HG02588 (cell line): ENCODE data around the gene FKBP8.

Source experiments
- ATAC-seq: cut with Tn5 transposase; IDR thresholded peaks from one replicate; pipeline ENCODE4 v1.9.1; 2021; ENCODE audit warnings: mild to moderate bottlenecking, moderate library complexity; ENCODE audit not compliant: unreplicated experiment

Gene FKBP8

DNA sequence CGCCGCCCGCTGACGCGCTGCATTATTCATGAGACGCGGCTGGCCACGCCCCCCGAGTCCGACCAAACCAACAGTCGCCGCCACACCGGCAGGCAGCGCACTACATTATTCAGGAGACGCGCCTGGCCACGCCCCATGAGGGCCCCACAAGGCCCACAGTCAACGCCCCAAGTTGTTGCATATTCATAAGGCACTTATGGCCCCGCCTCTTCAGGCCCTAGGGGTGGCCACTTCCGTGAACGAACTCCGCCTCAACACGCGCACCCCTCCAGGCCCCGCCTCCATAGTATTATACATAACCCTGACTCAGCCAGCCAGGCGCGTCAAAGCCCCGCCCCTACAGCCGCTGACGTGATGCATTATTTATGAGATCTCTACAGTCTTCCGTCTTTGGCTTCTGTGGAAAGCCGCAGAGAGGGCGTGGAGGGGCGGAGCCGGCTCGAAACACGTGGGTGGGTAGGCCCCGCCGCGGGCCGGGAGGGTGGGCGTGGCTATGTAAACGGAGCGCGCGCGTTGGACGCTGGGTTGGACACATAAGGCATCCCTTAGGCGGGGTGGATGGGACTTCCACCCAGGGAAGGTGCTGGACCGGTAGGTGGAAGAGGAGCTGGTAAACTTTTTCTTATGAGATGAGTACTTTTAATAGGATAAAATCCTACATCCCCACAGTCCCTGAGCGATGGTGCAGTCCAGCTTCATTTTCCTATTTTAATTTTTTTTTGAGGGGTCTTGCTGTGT lies 21.1 kb downstream of the FKBP8 start:
- peak; percentile 78 for ATAC-seq

DNA sequence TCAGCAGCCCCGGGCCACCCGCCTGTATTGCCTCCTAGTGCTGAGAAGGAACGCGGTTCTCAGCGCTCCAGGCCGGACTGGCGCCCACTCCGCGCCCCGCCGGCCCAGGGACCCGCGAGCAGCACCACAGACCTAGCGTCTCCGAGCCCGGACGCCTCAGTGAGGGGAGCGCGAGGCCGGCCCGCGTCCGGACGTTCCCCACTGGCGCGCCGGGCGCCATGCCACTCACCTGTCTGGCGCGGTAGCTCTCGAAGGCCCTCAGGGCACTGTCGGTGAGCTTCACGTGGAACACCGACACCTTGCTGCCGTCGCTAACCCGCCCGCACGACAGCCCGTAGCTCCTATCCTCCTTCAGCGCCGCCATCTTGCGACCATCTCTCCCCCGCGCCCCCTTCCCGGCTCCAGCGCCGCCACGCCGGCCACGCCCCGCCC lies 21.7 kb downstream of the FKBP8 start, which contains the start of gene ELL:
TSS of gene ELL (minus strand) at position 379 of the 432 bp plus-strand sequence. CDS start at position 364, 15 bp downstream.
- ATAC-seq: peak; percentile 1

DNA sequence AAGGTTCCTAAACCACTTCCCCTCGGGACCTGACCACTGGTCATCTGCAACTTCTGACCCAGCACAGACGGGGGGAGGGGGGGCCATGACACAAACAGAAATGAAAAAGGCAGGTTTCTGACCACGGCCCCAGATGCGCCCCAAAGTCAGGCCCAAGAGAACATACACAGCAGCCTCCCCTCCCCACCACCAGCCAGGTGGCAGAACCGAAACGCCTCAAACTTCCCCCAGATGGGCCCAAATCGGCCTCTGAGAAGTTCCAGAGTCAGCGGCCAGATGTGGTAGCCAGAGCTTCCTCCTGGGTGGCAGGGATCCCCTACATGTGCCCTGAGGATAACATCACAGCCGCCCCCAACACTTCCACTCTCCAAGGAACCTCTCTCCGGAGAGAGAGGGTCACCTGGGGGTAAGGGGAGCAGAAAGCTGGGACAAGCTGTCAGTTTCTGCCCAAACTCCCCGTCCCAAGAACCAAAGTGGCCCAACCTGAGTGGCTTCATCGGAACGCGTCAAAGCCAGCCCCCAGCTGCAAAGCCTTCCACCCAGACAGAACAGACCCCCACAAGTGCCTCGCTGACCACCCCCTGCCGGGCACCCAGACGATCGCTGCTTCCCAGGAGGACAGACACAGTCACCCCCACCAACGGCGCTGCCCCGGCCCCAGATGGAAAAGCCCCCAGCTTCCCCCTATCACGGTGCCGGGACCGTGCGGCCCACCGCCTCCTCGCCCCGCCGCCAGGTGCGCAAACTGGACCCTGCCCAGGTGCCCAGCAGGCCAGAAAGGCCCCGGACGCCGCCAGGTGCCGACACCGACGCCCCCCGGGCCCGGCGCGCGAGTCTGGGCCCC lies 22.3 kb downstream of the FKBP8 start:
- ATAC-seq: no peak

DNA sequence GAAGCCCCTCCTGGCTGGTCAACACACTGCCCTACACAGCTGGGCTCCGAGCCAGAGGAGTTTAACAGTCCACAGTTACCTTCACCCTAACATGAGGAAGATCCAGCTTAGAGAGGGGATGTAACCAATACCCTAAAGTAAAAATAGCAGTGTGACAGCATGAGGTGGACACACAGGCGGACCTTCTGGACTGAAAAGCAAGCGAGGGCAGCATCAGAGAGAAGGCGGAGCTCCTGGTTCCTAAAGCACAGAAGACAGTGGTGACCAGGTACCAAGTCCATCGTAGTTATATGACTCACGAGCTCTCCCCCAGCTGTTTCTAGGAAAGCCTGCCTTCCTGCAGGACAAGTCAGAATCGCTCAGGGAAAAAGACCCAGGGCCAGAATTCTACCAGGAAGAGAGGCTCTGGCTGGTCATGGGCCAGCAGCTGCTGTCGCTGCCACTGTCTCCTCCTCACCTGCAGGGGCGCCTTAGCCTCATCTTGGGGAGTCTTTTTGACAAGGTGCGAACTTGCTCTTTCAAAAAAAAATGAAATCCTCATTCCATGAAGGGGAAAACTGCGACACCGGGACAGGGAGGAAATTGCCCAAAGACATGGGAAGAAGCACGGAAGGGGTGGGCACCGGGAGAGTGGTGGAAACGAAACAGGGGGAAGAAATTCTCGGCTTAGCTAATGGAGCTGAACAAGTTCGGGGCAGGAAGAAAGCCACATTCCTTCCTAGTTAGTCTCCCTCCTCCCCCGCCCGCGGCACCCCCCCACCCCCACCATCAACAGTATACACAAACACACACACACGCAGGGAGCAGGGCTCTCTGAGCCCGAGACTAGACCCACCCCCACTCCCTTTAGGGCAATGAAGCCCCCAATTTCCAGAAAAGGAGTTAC lies 23.2 kb downstream of the FKBP8 start:
- no peak for ATAC-seq

DNA sequence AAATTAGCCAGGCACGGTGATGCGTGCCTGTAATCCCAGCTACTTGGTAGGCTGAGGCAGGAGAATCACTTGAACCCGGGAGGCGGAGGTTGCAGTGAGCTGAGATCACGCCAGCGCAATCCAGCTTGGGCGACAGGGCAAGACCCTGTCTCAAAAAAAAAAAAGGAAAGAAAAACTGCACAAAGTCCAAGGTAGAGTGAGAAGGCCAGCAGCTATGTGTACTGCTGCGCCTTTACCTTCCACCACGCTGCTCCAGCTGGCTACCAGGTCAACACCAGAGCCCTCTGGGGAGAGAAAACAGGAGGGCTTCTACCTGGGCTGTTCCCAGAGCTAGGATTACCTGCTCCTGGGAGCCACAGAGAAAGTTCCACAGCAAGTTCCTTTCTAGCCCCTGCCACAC lies 24.7 kb downstream of the FKBP8 start:
- ATAC-seq: no peak

DNA sequence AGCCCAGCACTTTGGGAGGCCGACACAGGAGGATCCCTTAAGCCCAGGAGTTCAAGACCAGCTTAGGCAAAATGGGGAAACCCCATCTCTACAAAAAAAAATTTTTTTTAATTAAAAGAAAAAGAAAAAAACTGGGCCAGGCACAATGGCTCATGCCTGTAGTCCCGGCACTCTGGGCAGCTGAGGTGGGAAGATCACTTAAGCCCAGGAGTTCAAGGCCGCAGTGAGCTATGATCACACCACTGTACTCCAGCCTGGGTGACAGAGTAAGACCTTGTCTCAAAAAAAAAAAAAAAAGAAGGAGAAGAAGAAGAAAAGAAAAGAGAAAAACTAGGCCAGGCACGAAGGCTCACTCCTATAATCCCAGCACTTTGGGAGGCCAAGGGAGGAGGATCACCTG lies 25.8 kb downstream of the FKBP8 start:
- no peak for ATAC-seq

DNA sequence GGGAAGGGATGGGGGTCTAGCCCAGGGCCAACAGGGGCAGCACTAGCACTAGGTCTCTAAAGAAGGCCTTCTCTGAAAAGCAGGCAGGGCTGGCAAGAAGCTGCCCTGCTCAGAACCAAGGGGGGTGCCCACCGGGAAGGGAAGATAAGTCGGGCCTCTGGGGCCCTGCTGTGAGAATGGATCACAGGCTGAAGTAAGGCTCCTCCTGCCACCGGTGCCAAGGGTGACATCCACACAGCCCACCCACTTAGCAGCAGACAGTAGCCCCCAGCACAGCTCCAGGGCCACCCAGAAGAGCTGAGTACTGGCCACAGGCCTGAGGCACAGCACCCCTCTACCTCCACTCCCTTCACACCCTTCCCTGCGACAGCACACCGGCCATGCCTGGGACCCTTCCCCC lies 27.4 kb downstream of the FKBP8 start:
- ATAC-seq: no peak

DNA sequence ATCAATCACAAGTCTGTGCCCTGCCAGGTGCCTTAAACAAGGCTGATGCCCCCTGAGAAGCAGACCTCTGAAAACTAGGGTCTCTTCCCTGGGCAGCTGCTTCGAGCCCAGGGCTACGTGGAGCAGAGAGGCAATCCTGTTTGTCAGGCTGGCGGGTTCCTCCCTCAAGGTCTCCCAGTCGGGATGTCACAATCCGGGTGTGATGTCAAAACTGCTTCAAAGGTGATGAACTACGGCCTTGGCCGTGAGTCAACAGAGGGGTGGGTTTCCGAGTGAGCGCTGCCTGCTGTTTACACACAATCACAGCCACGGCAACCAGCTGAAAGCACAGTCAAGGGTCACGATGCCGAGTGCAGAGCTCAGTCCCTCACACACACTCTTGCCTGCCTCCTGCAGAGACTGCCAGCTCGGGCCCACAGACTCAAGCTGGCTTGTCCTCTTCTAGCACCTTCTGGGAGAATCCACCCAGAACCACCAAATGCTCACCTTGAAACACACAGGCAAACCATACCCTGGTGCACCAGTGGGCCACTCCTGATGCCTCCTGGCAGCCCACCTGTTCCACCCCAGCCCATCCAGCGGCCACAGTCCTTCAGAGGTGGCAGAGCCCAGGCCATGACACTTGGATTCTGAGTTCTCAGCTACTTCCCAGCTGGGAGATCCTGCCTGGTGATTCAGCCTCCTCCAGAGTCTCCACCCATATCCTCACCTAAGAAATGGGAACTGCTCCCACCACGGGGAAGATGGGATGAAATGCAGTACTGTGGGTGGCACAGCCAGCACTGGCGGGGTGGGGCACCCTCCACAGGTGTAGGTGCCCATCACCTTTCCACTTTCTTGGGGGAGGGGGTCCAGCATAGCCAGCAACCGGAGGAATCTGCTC lies 28.3 kb downstream of the FKBP8 start:
- no peak for ATAC-seq

DNA sequence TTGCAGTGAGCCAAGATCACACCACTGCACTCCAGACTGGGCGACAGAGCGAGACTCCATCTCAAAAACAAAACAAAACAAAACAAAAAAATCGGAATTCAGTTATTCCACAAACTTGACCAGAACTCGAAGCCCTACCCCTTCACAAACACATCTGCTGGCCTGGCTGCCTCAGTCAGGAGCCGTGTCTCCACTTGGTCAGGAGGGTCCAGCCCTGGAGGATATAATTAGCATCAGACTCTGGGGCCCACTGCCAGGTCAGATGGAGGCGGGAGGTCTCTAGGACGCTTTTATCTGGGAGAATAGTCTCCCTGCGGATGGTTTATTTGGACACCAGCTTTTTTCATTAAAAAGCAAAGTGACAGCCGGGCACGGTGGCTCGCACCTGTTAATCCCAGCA lies 29.5 kb downstream of the FKBP8 start:
- ATAC-seq: no peak

DNA sequence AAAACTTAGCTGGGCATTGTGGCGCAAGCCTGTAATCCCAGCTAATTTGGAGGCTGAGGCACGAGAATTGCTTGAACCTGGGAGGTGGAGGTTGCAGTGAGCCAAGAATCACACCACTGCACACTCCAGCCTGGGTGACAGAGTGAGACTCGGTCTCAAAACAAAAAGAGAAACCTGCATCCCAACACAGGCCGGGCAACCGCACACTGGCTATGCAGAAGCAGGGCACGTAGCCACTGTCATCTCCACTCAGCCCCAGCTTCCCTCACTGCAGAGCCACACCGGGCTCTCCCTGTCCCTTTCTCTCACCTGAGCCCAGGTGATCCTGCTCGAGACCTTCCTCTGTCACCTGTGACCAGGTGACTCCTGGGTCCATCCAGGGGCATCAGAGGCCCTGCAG lies 33.2 kb downstream of the FKBP8 start:
- ATAC-seq: no peak

DNA sequence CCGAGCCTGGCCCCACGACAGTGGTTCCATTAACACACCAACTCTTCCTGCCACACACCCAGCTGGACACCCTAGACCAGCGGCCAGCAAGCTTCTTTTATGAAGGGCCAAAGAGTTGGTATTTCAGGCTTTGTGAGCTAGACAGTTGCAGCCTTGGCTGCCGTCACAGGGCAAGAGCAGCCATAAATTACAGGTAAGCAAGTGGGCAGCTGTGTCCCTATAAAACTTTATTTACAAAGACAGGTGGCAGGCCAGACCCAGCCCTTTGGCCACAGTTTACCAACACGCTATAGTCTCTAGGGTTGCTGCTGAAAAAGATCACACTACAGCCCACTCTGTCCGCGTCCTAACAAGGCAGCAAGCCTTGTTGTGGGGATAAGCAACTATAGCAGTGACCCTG lies 34.8 kb downstream of the FKBP8 start:
- ATAC-seq: no peak

DNA sequence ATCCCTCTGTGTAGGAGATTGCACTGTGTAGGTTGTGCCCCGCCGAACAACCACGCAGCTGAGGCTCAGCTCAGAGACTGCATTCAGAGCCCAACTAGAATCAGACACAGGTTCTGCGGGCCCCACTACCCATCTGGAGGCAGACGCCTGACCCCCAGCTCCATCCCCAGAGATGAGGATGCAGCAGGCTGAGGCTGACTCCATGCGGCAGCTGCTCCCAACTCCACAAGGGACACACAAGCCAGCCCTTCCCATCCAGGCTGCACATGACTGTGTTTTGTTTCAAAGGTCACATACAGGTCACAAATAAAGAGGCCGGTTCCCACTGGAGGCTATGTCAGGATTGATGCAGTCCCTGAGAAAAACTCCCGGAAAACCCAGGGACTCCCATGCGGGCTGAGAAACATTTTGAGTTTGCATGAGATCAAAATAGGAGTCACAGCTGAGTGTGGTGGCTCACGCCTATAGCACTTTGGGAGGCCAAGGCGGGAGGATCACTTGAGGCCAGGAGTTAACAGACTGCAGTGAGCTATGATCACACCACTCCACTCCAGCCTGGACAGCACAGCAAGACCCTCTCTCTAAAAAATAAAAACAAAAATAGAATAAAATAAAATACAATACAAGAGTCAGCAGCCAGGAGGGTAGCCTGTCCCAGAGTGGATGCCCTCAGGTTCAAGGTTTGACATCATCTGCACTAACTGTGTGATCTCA lies 35.5 kb downstream of the FKBP8 start:
- no peak for ATAC-seq

DNA sequence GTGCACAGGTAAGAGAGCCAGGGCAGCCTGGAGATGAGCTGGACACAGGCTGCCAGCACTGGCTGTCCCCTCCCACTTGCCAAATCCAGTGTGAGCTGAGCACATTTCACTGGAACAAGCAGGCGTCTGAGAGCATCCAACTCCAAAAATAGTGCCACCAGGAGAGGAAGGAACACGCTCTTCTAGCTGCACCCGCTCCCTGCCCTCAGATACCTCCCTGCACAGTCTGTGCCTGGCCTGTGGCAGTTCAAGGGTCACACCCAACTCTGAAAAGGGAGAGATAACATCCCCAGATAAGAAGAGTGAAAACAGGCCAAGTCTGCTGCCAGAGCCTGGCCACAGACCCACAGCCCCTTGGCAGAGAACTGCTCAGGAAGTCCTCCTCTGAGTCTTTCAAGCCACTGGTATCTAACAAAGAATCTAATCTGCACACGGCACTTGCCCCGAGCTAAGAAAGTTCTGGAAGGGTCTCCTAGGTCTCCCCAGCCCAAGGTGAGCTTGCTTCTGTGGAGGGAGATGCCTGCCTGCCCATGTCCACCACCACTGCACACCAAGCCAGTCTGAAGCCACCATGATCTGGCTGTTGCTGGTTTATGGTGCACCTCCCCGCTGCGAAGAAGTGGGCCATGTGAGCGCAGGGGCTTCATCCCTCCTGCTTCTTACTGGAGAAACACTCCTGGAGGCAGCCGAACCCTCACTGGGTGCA lies 36.2 kb downstream of the FKBP8 start:
- no peak for ATAC-seq

DNA sequence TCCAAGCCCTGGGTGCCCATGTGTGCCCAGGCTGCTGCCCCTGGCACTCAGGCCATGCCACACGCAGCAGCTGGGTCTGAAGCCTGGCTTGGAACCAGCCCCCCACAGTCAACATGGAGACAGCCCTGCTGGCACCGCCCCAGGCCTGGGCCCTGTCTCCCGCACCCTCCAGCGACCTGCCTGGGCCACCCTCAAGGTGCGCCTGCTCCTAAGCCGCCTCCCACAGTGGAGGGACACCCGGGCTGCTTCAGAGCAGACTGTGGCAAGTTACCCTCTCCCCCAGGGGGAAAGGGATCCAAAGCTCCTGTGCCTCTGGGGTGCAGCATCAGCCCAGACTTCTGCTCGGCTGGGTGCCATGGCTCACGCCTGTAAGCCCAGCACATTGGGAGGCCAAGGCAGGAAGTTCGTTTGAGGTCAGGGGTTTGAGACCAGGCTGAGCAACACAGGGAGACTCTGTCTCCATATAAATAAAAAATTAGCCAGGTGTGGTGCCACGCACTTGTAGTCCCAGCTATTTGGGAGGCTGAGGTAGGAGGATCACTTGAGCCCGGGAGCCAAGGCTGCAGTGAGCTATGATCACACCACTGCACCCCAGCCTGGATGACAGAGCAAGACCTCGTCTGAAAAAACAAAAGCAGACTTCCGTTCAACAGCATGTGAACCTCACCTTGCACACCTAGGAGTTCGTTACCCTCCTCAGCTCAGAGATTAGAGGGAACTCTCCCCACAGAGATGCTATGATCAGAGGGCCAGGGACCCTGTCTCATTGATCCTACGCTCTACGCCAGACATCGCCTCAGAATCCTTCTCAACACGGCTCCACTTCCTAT lies 37.1 kb downstream of the FKBP8 start:
- no peak for ATAC-seq

DNA sequence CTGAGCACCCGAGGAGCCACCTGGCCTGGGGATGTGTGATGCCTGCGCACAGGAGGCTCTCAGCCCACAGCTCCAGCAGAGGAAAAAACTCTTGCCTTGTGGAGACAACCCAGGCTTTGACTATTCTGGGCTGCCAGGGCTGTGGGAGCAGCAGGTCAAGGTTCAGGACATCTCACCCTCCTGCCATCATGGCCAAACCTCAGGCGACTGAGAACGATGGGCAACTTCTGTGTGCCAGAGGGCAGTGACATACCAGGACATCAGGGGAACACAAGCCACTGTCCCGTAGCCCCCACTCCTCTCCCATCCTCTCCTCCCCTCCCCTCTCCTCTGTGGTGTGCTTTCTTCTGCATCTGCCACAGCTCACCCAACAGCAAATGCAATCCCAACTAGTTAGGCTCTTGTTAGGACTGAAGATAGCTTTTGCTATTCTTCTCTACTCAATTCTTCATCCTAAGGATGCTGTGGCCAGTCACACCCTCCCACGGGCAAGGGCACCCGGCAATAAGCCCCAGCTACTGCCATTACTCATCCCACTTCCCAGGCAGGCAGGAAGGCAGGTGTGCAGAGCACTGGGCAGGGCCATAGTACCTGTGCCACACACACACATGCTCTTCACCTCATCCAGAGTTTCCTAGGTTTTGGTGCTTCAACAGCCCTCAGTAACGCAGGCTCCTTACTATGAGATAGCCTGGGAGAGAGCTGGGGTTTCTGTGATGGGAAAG lies 38.3 kb downstream of the FKBP8 start:
- ATAC-seq: no peak

DNA sequence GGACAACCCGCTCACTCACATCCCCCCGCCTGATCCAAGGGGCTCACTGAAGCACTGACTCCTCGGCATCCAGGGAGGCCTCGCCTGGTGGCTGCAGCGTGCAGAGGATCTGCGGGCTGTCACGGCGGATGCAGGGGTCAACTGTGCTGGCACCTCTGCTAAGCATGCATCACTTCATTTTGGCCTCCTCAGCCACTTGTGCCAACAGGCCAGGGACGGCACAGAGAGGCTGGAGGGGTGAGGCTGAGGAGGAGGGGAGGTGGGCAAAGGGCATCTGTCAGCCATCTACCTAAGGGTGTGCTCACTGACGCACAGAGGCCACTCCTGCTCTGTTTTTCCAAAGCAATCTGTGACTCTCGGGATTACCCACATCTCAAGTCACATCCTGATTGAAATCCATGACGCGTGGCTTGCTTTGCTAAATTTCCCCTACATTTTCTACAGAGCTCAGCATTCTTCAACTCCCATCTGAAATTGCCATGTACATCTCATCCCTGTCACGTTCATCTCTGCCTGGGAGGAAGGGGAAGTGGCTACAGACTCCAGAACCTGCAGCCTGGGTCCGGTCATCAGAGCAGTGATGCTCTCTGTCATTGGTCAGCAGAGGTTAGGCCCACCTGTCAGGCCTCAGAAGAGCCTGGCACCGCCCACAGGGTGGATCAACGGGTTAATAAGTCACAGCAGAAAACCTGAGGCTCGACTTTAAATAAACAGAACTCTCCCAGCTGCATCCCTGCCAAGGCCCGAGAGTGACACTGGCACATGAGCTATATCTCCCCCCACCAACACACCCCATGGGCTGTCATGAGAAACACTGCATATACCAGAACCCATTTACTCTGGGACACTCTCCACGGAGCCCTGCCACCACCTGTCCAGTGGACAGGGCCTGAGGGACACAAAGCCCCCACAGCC lies 39.1 kb downstream of the FKBP8 start:
- ATAC-seq: no peak
